Mesenteric fat pad (tissue), 1 donor: ENCODE data around the gene SMC5. TPM values are rescaled to one million over a fixed set of nuclear protein-coding genes. Genes with fewer than 3 reads are reported as not detected.

ENCODE experiments used
- DNase-seq: peaks from one replicate; pipeline ENCODE4 v3.0.0-alpha.2; 2020; ENCODE audit warnings: low spot score
- total RNA-seq: library from RNA; stranded (reverse); fragmentation: NEBNext Ultra II Directional; extraction: Animal tissue kit (Norgen Biotek cat#: 25700); gene quantifications from one replicate; pipeline ENCODE4 v1.2.1, GENCODE V29; 2021
- donor health status: DM: yes; HTN: yes; CAD: no.

The SMC5 gene
- total RNA-seq, 1 donor from 2014 or later, result 23.5 TPM

- DNase-seq, result no peak
Measured at GRCh38 chr9:70403618-70404025, 144.8 kb downstream of the SMC5 start.

DNA sequence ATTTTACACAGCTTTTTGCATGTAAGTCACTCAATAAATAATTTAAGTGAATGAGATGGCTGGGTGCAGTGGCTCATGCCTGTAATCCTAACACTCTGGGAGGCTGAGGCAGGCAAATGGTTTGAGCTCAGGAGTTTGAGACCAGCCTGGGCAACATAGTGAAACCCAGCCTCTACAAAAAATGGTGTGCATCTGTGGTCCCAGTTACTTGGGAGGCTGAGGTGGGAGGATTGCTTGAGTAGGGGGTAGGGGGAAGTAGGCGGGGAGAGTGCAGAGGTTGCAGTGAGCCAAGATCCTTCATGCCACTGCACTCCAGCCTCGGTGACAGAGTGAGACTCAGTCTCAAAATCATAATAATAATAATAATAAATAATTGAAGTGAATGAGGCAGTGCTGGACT is 145.5 kb downstream of the SMC5 start:
- DNase-seq, result no peak

Other genes starting within 250 kb of the SMC5 start
- 3.7 TPM for gene MAMDC2, start 215.1 kb upstream of the SMC5 start, total RNA-seq
- 105 TPM for gene KLF9, start 155.7 kb downstream of the SMC5 start, total RNA-seq